Activated CD8-positive, alpha-beta memory T cell treated with anti-CD3 and anti-CD28 coated beads for 24 hours (primary cell): Measurements from ENCODE around the gene DAGLB.
A peak's percentile ranks its signal among the peaks of the same experiment; 100 is the strongest.
"Not testable (repeated sequence)": the region's sequence is repeated elsewhere in the genome, so short reads cannot be mapped to it uniquely, and the experiment has no call there.

Experiments used
- DNase-seq: peaks from one replicate; pipeline ENCODE4 v3.0.0-alpha.2; 2020

DAGLB gene

GRCh38 chr7:6394114-6394513 lies 53.6 kb downstream of the DAGLB start:
- no peak for DNase-seq

GRCh38 chr7:6393667-6394056 lies 54.1 kb downstream of the DAGLB start:
- DNase-seq = no peak

GRCh38 chr7:6392712-6393666 lies 54.8 kb downstream of the DAGLB start:
- no peak for DNase-seq

GRCh38 chr7:6389728-6390127 lies 58.0 kb downstream of the DAGLB start:
- no peak for DNase-seq

GRCh38 chr7:6387734-6388294 lies 59.9 kb downstream of the DAGLB start:
- DNase-seq = no peak

- no peak for DNase-seq
Measured at GRCh38 chr7:6386779-6387178, 61.0 kb downstream of the DAGLB start.

- no peak for DNase-seq
Measured at GRCh38 chr7:6385909-6386560, 61.7 kb downstream of the DAGLB start.

- no peak for DNase-seq
Measured at GRCh38 chr7:6385110-6385781, 62.5 kb downstream of the DAGLB start.

- no peak for DNase-seq
Measured at GRCh38 chr7:6384327-6384726, 63.4 kb downstream of the DAGLB start.

- no peak for DNase-seq
Measured at GRCh38 chr7:6382817-6383216, 64.9 kb downstream of the DAGLB start.

- not testable (repeated sequence) for DNase-seq
Measured at GRCh38 chr7:6381846-6382245, 65.9 kb downstream of the DAGLB start.

GRCh38 chr7:6380310-6381095 lies 67.3 kb downstream of the DAGLB start:
- no peak for DNase-seq

GRCh38 chr7:6379886-6380285 lies 67.9 kb downstream of the DAGLB start:
- no peak for DNase-seq

GRCh38 chr7:6378556-6378955 lies 69.2 kb downstream of the DAGLB start:
- DNase-seq = not testable (repeated sequence)

- no peak for DNase-seq
Measured at GRCh38 chr7:6376820-6377219, 70.9 kb downstream of the DAGLB start.

- DNase-seq = peak; percentile 61
Measured at GRCh38 chr7:6375348-6376101, 72.2 kb downstream of the DAGLB start.

- DNase-seq = no peak
Measured at GRCh38 chr7:6367701-6368211, 80.0 kb downstream of the DAGLB start.

- no peak for DNase-seq
Measured at GRCh38 chr7:6365451-6365850, 82.3 kb downstream of the DAGLB start.

- no peak for DNase-seq
Measured at GRCh38 chr7:6360841-6361240, 86.9 kb downstream of the DAGLB start.

GRCh38 chr7:6359734-6360133 lies 88.0 kb downstream of the DAGLB start:
- no peak for DNase-seq
